SK-N-MC (cell line): ENCODE measurements around the gene CDK16.

Source experiments
- EZH2 ChIP-seq: fragments of 200-600 bp; sonication (generic); IDR thresholded peaks from one replicate; pipeline ENCODE4 v1.6.1; 2017; ENCODE audit warnings: antibody characterized with exemption
- FOXP2 ChIP-seq: optimal IDR thresholded peaks from 2 replicates; pipeline ENCODE3; 2011; ENCODE audit warnings: mild to moderate bottlenecking, moderate library complexity; ENCODE audit not compliant: insufficient read depth; ENCODE audit errors: extremely low read length, control extremely low read depth
- POLR2AphosphoS5 ChIP-seq: IDR thresholded peaks from 2 replicates; pipeline ENCODE4 v1.6.1; 2012; ENCODE audit warnings: mild to moderate bottlenecking, low read depth, low read length, borderline replicate concordance

DNA sequence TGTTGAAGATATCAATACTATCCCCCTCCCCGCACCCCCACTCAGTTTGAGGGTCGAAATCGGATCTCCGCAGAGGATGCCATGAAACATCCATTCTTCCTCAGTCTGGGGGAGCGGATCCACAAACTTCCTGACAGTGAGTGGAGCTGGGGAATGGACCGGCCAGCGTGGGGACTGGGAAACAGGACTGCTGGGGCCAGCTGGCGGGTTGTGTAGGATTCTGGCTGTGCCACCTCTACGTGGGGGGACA is 8.8 kb downstream of the CDK16 start:
- no peak for TF ChIP-seq EZH2
- TF ChIP-seq POLR2AphosphoS5, result no peak
- no peak for TF ChIP-seq FOXP2
